Gastrocnemius medialis (tissue), 4 donors: ENCODE measurements around the gene CCL4. TPM values are rescaled to one million over a fixed set of nuclear protein-coding genes. Genes with fewer than 3 reads are reported as not detected.
A peak's percentile ranks its signal among the peaks of the same experiment; 100 is the strongest.

Experiments
- ATAC-seq, 2 donors: fragments of 150-250 bp; one replicate each; pipeline ENCODE4 v1.9.1; 2016
- DNase-seq, 2 donors: peaks; one replicate each; pipeline ENCODE4 v3.0.0-alpha.2; 2019
- H3K27ac ChIP-seq, 4 donors: fragments of 200-600 bp; sonication (generic); 1 replicate in 1 of 4; 2 replicates in 3 of 4; pipeline ENCODE4 v1.5.1; 2016 to 2018; ENCODE audit warnings: mild to moderate bottlenecking in 2 of 4, moderate library complexity in 1 of 4
- H3K27me3 ChIP-seq, 3 donors: fragments of 200-600 bp; sonication (generic) in 2 of 3; 1 replicate in 1 of 3; 2 replicates in 2 of 3; pipeline versions ENCODE4 v1.5.1 to v1.6.0; 2016 to 2019; ENCODE audit warnings: mild to moderate bottlenecking in 1 of 3, moderate library complexity in 1 of 3
- H3K36me3 ChIP-seq, 2 donors: fragments of 200-600 bp; sonication (generic) in 1 of 2; one replicate each; pipeline ENCODE4 v1.5.1; 2017 to 2018
- H3K4me1 ChIP-seq, 2 donors: fragments of 200-600 bp; sonication (generic) in 1 of 2; one replicate each; pipeline ENCODE4 v1.5.1; 2016 to 2017; ENCODE audit warnings: mild to moderate bottlenecking in 2 of 2
- H3K4me3 ChIP-seq, 4 donors: fragments of 200-600 bp; sonication (generic) in 3 of 4; 1 replicate in 1 of 4; 2 replicates in 3 of 4; pipeline ENCODE4 v1.5.1; 2016 to 2019; ENCODE audit warnings: mild to moderate bottlenecking in 2 of 4
- H3K9me3 ChIP-seq, 3 donors: fragments of 200-600 bp; sonication (generic) in 2 of 3; 1 replicate in 1 of 3; 2 replicates in 2 of 3; pipeline ENCODE4 v1.5.1; 2016 to 2019
- CTCF ChIP-seq, 5 experiments: fragments of 450-650 bp in 3 of 5; fragments of 200-600 bp in 2 of 5; sonication (generic) in 2 of 5; IDR thresholded peaks in 4 of 5; conservative IDR thresholded peaks in 1 of 5; 1 replicate in 4 of 5; 2 replicates in 1 of 5; pipeline ENCODE4 v1.5.1; 2016 to 2019; ENCODE audit warnings: antibody characterized with exemption in 5 of 5, mild to moderate bottlenecking in 3 of 5, moderate library complexity in 3 of 5
- POLR2A ChIP-seq, 2 donors: fragments of 450-650 bp; IDR thresholded peaks; one replicate each; pipeline ENCODE4 v1.6.1; 2017; ENCODE audit warnings: antibody characterized with exemption in 2 of 2, mild to moderate bottlenecking in 2 of 2, moderate library complexity in 2 of 2
- in situ Hi-C, 4 donors: fragments of 200-750 bp; cut with MboI; loops; one replicate each; pipeline versions ENCODE4 v1.15.0 to v1.8.0; 2017; ENCODE audit warnings: low sequenced_read_pairs in 4 of 4
- intact Hi-C: fragments of 100-400 bp; cut with DNase I; formaldehyde crosslinking; loops from one replicate; pipeline ENCODE4 v1.15.1; 2023; ENCODE audit warnings: low total_unique reads
- total RNA-seq, 4 donors: library from RNA; depleted of rRNA; stranded (reverse); fragments of >200 nt; gene quantifications; one replicate each; pipeline versions ENCODE4 v1.1.0 to v1.2.3, GENCODE V29; 2016

CCL4 gene
- total RNA-seq, 4 donors from 2014 or later, result 0.42 to 0.49 TPM; not detected in 2

GRCh38 chr17:36131421-36131820, 27.8 kb downstream of the CCL4 start:
- H3K4me1 ChIP-seq, result no peaks in the 10 kb centered on the region
- no peak overlapping the region for H3K4me3 ChIP-seq
- TF ChIP-seq CTCF (IDR thresholded peaks at IDR 0.05 in 4 of 5, conservative IDR thresholded peaks at IDR 0.05 in 1 of 5), result no peak
- no peaks in the 10 kb centered on the region for H3K36me3 ChIP-seq
- ATAC-seq (no peak), DNase-seq (no peak)
- peaks cover 0 to 5% (median 0%) of the 10 kb centered on the region in 3 donors for H3K27me3 ChIP-seq
- H3K27ac ChIP-seq, result no peak overlapping the region
- intact Hi-C loops, result no loop called here
- H3K9me3 ChIP-seq, result no peaks in the 10 kb centered on the region
- in situ Hi-C loops, result loop anchor here in 1 of 4 donors (25.0 kb wide), 1 partner anchor 144 kb away; the partner anchor contains the start of genes CCL14 and CCL16

- ATAC-seq, result no peak
- intact Hi-C loops, result no loop called here
- no peak for DNase-seq
- no peak overlapping the region for H3K4me3 ChIP-seq
- no peaks in the 10 kb centered on the region for H3K9me3 ChIP-seq
- H3K27ac ChIP-seq, result no peak overlapping the region
- in situ Hi-C loops, result loop anchor here in 1 of 4 donors (25.0 kb wide), 1 partner anchor 145 kb away; the partner anchor contains the start of genes CCL14 and CCL16
- peaks cover 0 to 5% (median 0%) of the 10 kb centered on the region in 3 donors for H3K27me3 ChIP-seq
- no peaks in the 10 kb centered on the region for H3K4me1 ChIP-seq
- H3K36me3 ChIP-seq, result no peaks in the 10 kb centered on the region
- TF ChIP-seq CTCF (IDR thresholded peaks at IDR 0.05 in 4 of 5, conservative IDR thresholded peaks at IDR 0.05 in 1 of 5), result no peak
- no peak for TF ChIP-seq POLR2A (IDR thresholded peaks at IDR 0.05)
Measured at GRCh38 chr17:36131931-36132330, 28.3 kb downstream of the CCL4 start.

- in situ Hi-C loops, result loop anchor here in 1 of 4 donors (25.0 kb wide), 1 partner anchor 145 kb away; the partner anchor contains the start of genes CCL14 and CCL16
Measured at GRCh38 chr17:36132421-36132831, 28.8 kb downstream of the CCL4 start.

GRCh38 chr17:36133602-36134236, 30.1 kb downstream of the CCL4 start:
- Histone ChIP-seq H3K36me3 (no peaks in the 10 kb centered on the region), H3K4me1 (no peaks in the 10 kb centered on the region), H3K27ac (no peak overlapping the region), H3K4me3 (no peak overlapping the region), H3K27me3 (peaks cover 0 to 5% (median 0%) of the 10 kb centered on the region in 3 donors), H3K9me3 (no peaks in the 10 kb centered on the region)
- TF ChIP-seq POLR2A (IDR thresholded peaks at IDR 0.05), result no peak
- TF ChIP-seq CTCF (IDR thresholded peaks at IDR 0.05 in 4 of 5, conservative IDR thresholded peaks at IDR 0.05 in 1 of 5), result no peak
- ATAC-seq (peak in 1 of 2 donors; percentile 9), DNase-seq (no peak)
- intact Hi-C loops (no loop called here), in situ Hi-C loops (loop anchor here in 1 of 4 donors (25.0 kb wide), 1 partner anchor 146 kb away; the partner anchor contains the start of genes CCL14 and CCL16)

More at GRCh38 chr17:36132421-36132831, 28.8 kb downstream of the CCL4 start:
- intact Hi-C loops, result no loop called here
- DNase-seq (no peak), ATAC-seq (no peak)
- no peak for TF ChIP-seq CTCF (IDR thresholded peaks at IDR 0.05 in 4 of 5, conservative IDR thresholded peaks at IDR 0.05 in 1 of 5)
- no peak for TF ChIP-seq POLR2A (IDR thresholded peaks at IDR 0.05)
- Histone ChIP-seq H3K36me3 (no peaks in the 10 kb centered on the region), H3K4me1 (no peaks in the 10 kb centered on the region), H3K9me3 (no peaks in the 10 kb centered on the region), H3K27me3 (peaks cover 0 to 5% (median 0%) of the 10 kb centered on the region in 3 donors), H3K27ac (no peak overlapping the region), H3K4me3 (no peak overlapping the region)
